Natural killer cell (primary cell): ENCODE results near the gene BHLHA15. TPM values are rescaled to one million over a fixed set of nuclear protein-coding genes. Genes with fewer than 3 reads are reported as not detected.

Experiments used
- ATAC-seq, 3 donors: fragments of 150-1000 bp in 2 of 3; fragments of 200-7000 bp in 1 of 3; cut with Tn5 transposase; 1 replicate in 1 of 3; 2 replicates in 2 of 3; pipeline ENCODE4 v1.10.0; 2021; ENCODE audit warnings: mild to moderate bottlenecking in 2 of 3, moderate library complexity in 2 of 3
- DNase-seq, 2 donors: peaks; one replicate each; pipeline versions ENCODE4 v3.0.0 to v3.0.0-alpha.2; 2013 to 2021; ENCODE audit warnings: mixed read lengths in 1 of 2
- H3K27ac ChIP-seq: one replicate; pipeline ENCODE4 v1.5.1; 2013; ENCODE audit warnings: mild to moderate bottlenecking, low read length
- H3K27me3 ChIP-seq: one replicate; pipeline ENCODE4 v1.6.1; 2013; ENCODE audit warnings: low read length; ENCODE audit not compliant: control insufficient read depth, insufficient read depth
- H3K36me3 ChIP-seq: one replicate; pipeline ENCODE4 v1.6.1; 2013; ENCODE audit warnings: low read length; ENCODE audit not compliant: control insufficient read depth, insufficient read depth
- H3K4me1 ChIP-seq: one replicate; pipeline ENCODE4 v1.6.1; 2013; ENCODE audit warnings: low read length; ENCODE audit not compliant: control insufficient read depth, insufficient read depth
- H3K4me3 ChIP-seq: one replicate; pipeline ENCODE4 v1.5.1; 2013; ENCODE audit warnings: low read length
- H3K9me3 ChIP-seq: one replicate; pipeline ENCODE4 v1.6.1; 2013; ENCODE audit warnings: low read length; ENCODE audit not compliant: control insufficient read depth, insufficient read depth
- H3K27ac Mint-ChIP-seq, 2 donors: one replicate each; pipeline ENCODE4 v1.8.0; 2022; ENCODE audit warnings: mild to moderate bottlenecking in 2 of 2, mixed read lengths in 2 of 2, moderate library complexity in 1 of 2
- H3K27me3 Mint-ChIP-seq, 2 donors: one replicate each; pipeline ENCODE4 v1.8.0; 2022; ENCODE audit warnings: low read depth in 2 of 2, mixed read lengths in 2 of 2
- H3K36me3 Mint-ChIP-seq: one replicate; pipeline ENCODE4 v1.8.0; 2022; ENCODE audit warnings: mixed read lengths
- H3K4me1 Mint-ChIP-seq, 2 donors: one replicate each; pipeline ENCODE4 v1.8.0; 2022; ENCODE audit warnings: mixed read lengths in 2 of 2
- H3K4me3 Mint-ChIP-seq: one replicate; pipeline ENCODE4 v1.8.0; 2022; ENCODE audit warnings: mild to moderate bottlenecking, moderate library complexity, mixed read lengths
- H3K9me3 Mint-ChIP-seq, 2 donors: one replicate each; pipeline ENCODE4 v1.8.0; 2022; ENCODE audit warnings: mixed read lengths in 2 of 2
- WGBS: methylation state at CpG from one replicate; pipeline ENCODE4 v1.1.7; 2013; ENCODE audit warnings: missing lambda C conversion rate; ENCODE audit not compliant: insufficient coverage; 5-methylcytosine and 5-hydroxymethylcytosine counted together
- intact Hi-C: fragments of 100-400 bp; cut with micrococcal nuclease; formaldehyde crosslinking; loops from one replicate; pipeline ENCODE4 v1.14.2; 2022
- total RNA-seq, 4 donors: library from RNA; stranded (reverse); fragments of 120-200 nt in 1 of 4; gene quantifications; one replicate each; pipeline versions ENCODE4 v1.2.3 to v1.2.4, GENCODE V29; 2013 to 2022
- TF ChIP-seq, protein P1 (sequence below): fragments of 200-600 bp; IDR thresholded peaks from one replicate; pipeline ENCODE4 v1.8.0; 2022; ENCODE audit warnings: antibody characterized with exemption

BHLHA15 gene
- total RNA-seq, 3 donors from 2014 or later (not counting 1 experiment from before 2014, with no cell fraction given) = 3.3 TPM; not detected in 2

DNA sequence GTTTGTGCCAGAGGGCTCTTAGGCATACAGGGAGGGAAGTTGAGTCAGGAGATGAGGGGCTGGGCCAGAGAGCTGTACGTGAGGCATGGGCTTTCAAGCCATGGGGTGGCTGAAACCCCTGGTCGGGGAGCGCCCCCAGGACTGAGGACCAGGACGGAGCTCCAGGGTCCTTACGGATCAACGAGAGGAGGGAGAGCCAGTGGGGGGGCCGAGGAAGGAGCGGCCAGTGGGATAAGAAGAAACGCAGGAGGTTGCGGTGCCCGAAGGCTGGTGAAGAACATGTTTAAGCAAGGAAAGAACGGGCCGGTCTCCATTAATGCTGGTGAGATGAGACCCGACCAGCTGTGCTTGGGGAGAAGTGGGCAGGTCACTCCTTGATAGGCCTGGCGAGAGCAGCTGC lies 43.6 kb upstream of the BHLHA15 start:
- no peaks in the 10 kb centered on the region for H3K4me1 ChIP-seq
- H3K4me3 ChIP-seq = no peak overlapping the region
- ATAC-seq (no peak), DNase-seq (no peak)
- TF ChIP-seq, protein P1, sequence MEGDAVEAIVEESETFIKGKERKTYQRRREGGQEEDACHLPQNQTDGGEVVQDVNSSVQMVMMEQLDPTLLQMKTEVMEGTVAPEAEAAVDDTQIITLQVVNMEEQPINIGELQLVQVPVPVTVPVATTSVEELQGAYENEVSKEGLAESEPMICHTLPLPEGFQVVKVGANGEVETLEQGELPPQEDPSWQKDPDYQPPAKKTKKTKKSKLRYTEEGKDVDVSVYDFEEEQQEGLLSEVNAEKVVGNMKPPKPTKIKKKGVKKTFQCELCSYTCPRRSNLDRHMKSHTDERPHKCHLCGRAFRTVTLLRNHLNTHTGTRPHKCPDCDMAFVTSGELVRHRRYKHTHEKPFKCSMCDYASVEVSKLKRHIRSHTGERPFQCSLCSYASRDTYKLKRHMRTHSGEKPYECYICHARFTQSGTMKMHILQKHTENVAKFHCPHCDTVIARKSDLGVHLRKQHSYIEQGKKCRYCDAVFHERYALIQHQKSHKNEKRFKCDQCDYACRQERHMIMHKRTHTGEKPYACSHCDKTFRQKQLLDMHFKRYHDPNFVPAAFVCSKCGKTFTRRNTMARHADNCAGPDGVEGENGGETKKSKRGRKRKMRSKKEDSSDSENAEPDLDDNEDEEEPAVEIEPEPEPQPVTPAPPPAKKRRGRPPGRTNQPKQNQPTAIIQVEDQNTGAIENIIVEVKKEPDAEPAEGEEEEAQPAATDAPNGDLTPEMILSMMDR = no peak
- no peaks in the 10 kb centered on the region for H3K27me3 Mint-ChIP-seq
- no peaks in the 10 kb centered on the region for H3K9me3 ChIP-seq
- H3K9me3 Mint-ChIP-seq = no peaks in the 10 kb centered on the region
- intact Hi-C loops = loop anchor here (1.0 kb wide), 2 partner anchors 61 to 146 kb away; partner anchors contain the start of gene LMTK2
- peaks cover 3% of the 10 kb centered on the region for H3K36me3 ChIP-seq
- no peaks in the 10 kb centered on the region for H3K27me3 ChIP-seq
- H3K4me3 Mint-ChIP-seq = no peak overlapping the region
- H3K27ac ChIP-seq = no peak overlapping the region
- peaks cover 5 to 10% of the 10 kb centered on the region in 2 donors for H3K4me1 Mint-ChIP-seq
- WGBS = 95% methylated on average over 15 of the region's 15 CpGs
- peak overlapping the region in 1 of 2 donors; percentile 70 for H3K27ac Mint-ChIP-seq
- no peaks in the 10 kb centered on the region for H3K36me3 Mint-ChIP-seq

GRCh38 chr7:98168181-98168903 lies 42.9 kb upstream of the BHLHA15 start:
- Histone ChIP-seq H3K9me3 (no peaks in the 10 kb centered on the region), H3K4me1 (no peaks in the 10 kb centered on the region), H3K27ac (no peak overlapping the region), H3K27me3 (no peaks in the 10 kb centered on the region), H3K4me3 (no peak overlapping the region), H3K36me3 (peaks cover 3% of the 10 kb centered on the region)
- 78% methylated on average over 15 of the region's 17 CpGs for WGBS
- Mint-ChIP-seq H3K27me3 (no peaks in the 10 kb centered on the region), H3K36me3 (no peaks in the 10 kb centered on the region), H3K4me3 (no peak overlapping the region), H3K4me1 (peaks cover 5 to 10% of the 10 kb centered on the region in 2 donors), H3K9me3 (no peaks in the 10 kb centered on the region), H3K27ac (peak overlapping the region; percentile 24 to 70)
- DNase-seq (peak; percentile 42 to 87), ATAC-seq (peak; percentile 75 to 87 (median 80))
- intact Hi-C loops = loop anchor here (1.0 kb wide), 2 partner anchors 62 to 147 kb away; partner anchors contain the start of gene LMTK2
- TF ChIP-seq, protein P1 = peak; percentile 95

- Mint-ChIP-seq H3K4me3 (no peak overlapping the region), H3K36me3 (no peaks in the 10 kb centered on the region), H3K27ac (peak overlapping the region; percentile 24 to 40), H3K4me1 (peaks cover 5 to 10% of the 10 kb centered on the region in 2 donors), H3K9me3 (no peaks in the 10 kb centered on the region), H3K27me3 (no peaks in the 10 kb centered on the region)
- ATAC-seq (no peak), DNase-seq (no peak)
- Histone ChIP-seq H3K27me3 (no peaks in the 10 kb centered on the region), H3K9me3 (no peaks in the 10 kb centered on the region), H3K4me1 (no peaks in the 10 kb centered on the region), H3K27ac (no peak overlapping the region), H3K36me3 (peaks cover 3% of the 10 kb centered on the region), H3K4me3 (no peak overlapping the region)
- WGBS = 93% methylated on average over 5 of the region's 5 CpGs
- intact Hi-C loops = loop anchor here (1.0 kb wide), 2 partner anchors 63 to 148 kb away; partner anchors contain the start of gene LMTK2
- TF ChIP-seq, protein P1 = peak; percentile 54
These were observed 42.2 kb upstream of the BHLHA15 start for GRCh38 chr7:98168904-98169621.
